Upper lobe of left lung (tissue), 4 donors: Measurements from ENCODE around the gene BMS1.

Experiments used
- POLR2A ChIP-seq, 4 donors: fragments of 450-650 bp; IDR thresholded peaks; one replicate each; pipeline ENCODE4 v1.5.1; 2016 to 2017; ENCODE audit warnings: antibody characterized with exemption in 4 of 4, mild to moderate bottlenecking in 2 of 4
- TF ChIP-seq, protein P1 (sequence below), 6 experiments: fragments of 450-650 bp in 4 of 6; fragments of 200-600 bp in 2 of 6; sonication (generic) in 2 of 6; IDR thresholded peaks; one replicate each; pipeline ENCODE4 v1.5.1; 2016 to 2019; ENCODE audit warnings: antibody characterized with exemption in 6 of 6

DNA sequence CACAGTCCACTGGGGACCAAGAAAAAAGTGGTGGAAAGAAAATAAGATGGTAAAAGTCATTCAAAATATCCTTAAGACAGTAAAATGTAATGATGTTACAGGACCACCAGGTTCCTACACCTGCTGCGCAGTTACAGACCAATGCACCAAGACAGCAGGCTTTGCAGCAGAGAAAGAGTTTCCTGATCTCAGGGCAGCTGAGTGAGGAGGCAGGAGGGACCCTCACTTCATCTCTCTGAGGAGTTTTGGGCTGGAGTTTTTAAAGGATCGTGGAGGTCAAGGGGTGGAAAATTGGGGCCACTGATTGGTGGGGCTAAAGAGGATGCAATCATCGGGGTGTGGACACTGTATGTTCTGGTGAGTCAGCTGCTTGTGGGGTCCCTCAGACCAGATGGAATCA lies 100.0 kb downstream of the BMS1 start:
- TF ChIP-seq POLR2A (IDR thresholded peaks at IDR 0.05), result no peak
- TF ChIP-seq, protein P1, sequence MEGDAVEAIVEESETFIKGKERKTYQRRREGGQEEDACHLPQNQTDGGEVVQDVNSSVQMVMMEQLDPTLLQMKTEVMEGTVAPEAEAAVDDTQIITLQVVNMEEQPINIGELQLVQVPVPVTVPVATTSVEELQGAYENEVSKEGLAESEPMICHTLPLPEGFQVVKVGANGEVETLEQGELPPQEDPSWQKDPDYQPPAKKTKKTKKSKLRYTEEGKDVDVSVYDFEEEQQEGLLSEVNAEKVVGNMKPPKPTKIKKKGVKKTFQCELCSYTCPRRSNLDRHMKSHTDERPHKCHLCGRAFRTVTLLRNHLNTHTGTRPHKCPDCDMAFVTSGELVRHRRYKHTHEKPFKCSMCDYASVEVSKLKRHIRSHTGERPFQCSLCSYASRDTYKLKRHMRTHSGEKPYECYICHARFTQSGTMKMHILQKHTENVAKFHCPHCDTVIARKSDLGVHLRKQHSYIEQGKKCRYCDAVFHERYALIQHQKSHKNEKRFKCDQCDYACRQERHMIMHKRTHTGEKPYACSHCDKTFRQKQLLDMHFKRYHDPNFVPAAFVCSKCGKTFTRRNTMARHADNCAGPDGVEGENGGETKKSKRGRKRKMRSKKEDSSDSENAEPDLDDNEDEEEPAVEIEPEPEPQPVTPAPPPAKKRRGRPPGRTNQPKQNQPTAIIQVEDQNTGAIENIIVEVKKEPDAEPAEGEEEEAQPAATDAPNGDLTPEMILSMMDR (IDR thresholded peaks at IDR 0.05), result no peak
